G401.6 (cell line): ENCODE data around the gene ALAD.
A peak's percentile ranks its signal among the peaks of the same experiment; 100 is the strongest.
"Not testable (repeated sequence)": the region's sequence is repeated elsewhere in the genome, so short reads cannot be mapped to it uniquely, and the experiment has no call there.

Experiments used
- FAIRE-seq: peaks from 2 replicates; lab custom pipeline; 2012; peaks lifted over from hg19 to GRCh38; lab: Jason Lieb, UNC

ALAD gene

DNA sequence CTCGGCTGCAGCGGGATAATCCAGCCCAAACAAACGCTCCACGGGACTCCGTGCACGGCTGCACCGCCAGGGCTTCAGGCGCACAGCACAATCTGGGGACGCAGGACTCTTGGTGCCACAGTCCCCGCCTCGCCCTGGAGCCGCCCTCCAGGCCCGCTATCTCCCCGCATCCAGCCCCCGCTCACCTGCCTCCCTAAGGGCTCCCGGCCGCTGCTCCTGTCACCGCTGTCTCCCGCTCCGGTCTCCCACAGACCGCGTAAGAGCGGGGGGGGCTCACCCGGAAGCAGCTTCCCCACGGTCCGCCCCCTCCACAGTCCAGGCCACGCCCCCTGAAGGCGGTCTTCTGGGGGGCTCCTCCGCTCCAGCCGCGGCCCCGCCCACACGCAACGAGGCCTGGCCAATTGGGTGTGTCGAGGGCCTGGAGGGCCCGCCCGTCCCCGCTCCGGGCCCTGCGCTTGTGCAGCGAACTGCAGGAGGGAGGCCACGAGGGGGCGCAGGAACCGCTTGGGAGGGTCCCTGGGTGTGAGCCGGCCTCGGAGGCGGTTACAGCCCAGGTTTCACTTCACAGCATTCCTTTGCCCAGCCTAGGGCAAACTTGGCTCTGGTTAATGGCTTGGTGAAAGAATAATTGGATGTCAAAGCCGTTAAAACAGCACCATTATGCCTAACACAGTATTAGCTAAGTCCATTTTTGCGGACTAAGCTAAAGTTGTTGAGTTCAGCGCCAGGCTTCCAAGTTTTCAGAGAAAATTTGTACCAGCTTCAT, at the start of gene ALAD:
Gene ALAD, minus strand, starts transcription at position 258 of the 766 bp plus-strand sequence. CDS start 7,725 bp downstream, outside the sequence.
- FAIRE-seq, result peak; percentile 97

DNA sequence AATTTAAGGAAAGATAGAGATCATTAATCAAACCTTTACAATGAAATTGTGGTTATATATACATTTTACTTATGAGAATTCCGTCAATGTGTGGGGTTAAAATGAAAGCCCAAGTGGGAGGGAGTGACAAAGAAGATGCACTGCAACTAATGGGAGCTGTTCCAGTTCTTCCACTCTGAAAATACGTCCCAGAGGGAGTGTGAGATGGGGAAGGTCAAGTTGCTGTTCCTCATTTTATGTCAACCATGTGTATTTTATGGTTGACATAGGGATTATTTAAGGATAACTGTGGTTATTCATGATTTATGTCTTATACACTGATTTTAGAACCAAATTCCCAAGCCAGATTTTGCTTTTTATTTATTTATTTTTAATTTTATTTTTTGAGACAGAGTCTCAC, 48.3 kb upstream of the ALAD start:
- FAIRE-seq, result no peak

DNA sequence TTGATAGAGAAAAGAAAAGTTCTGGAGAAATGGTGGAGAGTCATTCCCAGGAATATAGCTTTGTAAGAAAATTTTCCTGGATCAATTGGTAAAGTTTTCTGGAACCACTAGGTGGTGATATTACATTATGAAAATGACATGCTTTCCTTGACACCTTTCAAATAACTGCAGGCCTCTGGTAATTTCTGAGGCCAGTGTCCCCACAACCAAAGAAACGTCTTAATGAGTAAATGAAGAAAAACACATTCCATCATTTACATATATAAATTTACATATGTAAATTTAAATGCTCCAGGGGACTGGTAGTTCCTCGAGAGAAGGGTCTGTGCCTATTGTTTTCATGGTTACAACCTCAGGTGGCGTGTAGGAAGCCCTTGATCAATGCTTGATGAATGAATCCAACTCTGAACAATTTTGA, 45.2 kb upstream of the ALAD start:
- FAIRE-seq, result peak; percentile 96

DNA sequence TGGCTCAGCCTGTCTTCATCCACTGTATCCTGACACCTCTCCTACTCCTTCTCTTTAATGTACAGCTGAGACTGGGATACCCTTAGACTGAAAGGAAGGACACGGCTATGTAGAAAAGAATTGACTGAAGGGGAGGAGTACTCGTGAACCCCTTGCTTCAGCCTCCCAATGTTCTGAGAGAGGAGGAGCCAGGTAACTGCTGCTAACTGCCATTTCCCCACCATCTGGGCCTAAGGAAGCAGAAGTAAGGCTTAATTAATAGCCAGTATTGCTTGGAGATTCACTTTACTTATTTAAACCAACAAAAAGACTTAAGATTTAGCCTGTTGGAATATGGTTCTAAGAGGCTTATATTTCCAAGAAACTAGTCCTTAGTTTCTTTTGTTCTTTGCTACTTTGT, 43.7 kb upstream of the ALAD start:
- FAIRE-seq, result no peak

DNA sequence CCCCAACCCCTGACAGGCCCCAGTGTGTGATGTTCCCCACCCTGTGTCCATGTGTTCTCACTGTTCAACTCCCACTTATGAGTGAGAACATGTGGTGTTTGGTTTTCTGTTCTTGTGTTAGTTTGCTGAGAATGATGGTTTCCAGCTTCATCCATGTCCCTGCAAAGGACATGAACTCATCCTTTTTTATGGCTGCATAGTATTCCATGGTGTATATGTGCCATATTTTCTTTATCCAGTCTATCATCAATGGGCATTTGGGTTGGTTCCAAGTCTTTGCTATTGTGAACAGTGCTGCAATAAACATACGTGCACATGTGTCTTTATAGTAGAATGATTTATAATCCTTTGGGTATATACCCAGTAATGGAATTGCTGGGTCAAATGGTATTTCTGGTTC, 36.6 kb upstream of the ALAD start:
- not testable (repeated sequence) for FAIRE-seq

DNA sequence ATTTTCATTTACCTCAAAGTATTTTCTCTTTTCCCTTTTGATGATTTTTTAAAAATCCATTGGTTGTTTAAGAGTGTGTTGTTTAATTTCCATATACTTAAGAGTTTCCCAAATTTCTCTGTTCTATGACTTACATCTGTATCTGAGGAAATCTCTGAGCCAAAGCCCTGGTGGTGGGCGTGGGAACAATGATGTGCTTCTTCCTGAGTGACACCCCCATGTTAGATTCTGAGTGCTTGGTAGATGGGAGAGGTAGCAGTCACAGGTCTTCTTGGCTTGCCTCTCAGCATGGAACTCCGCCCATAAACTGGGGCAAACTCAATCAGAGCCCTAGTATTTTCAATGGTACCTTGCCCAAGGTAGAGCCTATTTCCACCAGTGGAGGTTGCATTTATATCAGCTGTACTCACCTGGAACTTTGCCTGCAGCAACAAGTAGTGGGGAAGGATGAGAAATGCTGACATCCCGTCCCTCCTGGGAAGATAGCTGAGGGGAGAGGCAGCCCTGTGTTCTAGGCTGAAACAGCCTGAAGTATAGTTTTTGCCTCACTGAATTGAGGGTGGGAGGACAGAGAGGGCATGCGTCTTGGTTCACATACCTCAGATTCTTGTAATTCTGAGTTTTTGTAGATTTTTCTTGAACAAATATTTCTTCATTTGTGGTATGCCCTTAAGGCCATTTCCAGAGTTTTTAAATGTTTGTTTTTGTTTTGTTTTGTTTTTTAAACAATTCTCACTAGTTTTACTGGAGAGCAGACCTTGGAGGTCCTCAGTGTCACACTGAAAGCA, 35.8 kb upstream of the ALAD start:
- no peak for FAIRE-seq

DNA sequence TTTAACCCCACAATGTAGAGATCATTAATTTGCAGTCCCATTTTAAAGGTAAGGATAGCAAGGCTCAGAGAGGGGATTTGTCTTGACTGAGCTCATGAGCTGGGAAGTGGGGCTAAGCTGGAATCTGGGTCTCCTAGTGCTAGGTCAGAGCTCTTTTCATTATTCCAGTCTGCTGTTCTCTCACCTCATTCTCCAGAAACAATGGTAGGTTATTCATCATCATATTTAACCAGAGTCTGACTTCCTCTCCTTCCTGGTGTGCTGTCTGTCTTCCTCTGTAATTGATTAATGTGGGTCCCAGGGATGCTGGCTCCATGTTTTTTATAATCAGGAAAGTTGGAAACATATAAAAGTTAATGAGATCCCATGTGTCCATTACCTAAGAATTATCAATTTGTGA, 30.1 kb upstream of the ALAD start:
- FAIRE-seq, result no peak

DNA sequence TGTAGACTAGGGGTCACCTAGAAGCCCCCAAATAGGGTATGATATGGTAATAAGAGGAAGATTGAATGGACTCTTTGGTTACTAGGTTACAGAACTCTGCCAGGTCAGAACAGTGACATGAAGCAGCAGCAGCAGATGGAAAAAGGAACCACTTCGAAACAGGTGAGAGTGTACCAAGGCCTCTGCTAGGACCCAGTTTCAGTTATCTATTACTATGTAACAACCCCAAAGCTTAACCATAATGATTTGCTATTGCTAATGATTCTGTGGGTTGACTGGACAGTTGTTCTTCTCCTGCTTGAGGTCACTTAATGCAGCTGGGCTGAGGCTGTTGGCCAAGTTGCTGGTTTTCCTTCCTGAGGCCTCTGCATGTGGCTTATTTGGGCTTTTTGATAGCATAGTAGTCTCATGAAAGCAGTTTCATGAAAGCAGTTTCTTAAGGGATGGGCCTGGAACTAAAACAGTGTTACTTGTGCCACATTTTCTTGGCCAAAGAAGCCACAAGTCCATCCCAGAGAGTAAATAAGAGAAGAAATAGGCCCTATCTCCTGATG, 27.1 kb upstream of the ALAD start:
- no peak for FAIRE-seq

DNA sequence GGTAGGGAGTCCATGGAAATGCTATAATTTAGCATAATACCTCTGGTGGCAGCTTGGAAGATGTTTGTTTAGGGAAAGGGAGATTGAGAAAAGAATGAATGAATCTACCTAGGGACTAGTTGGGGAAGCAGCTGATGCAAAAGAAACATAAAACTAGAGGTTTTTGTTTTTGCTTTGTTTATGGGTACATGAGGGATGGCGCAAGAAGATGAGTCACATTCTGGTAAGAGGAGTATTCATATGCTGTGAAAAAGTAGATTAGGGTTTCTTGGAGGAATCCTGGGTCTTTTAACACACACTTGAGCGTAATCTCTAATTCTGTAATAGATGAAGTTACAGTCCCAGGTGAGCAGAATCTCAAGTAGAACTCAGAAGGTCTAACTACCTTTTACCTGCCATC, 26.5 kb upstream of the ALAD start:
- FAIRE-seq, result no peak

DNA sequence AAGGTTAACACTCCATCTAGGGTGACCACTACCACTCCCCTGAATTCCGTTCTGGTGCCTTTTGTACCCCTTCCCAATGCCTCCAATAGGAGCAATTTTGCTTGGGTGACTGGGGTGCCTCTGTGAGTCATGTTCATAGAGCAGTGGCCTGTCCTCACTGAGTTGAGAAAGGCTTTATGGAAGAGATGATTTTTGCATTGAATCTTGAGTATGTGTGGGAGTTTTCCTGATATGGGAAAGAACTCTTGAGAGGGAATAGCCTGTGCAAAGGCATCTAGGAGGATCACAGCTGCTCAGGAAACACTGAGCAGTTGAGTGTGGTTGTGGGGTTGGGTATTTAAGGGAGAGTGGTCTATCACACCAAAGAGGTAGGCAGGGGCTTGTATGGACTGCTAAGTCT, 25.6 kb upstream of the ALAD start:
- no peak for FAIRE-seq

DNA sequence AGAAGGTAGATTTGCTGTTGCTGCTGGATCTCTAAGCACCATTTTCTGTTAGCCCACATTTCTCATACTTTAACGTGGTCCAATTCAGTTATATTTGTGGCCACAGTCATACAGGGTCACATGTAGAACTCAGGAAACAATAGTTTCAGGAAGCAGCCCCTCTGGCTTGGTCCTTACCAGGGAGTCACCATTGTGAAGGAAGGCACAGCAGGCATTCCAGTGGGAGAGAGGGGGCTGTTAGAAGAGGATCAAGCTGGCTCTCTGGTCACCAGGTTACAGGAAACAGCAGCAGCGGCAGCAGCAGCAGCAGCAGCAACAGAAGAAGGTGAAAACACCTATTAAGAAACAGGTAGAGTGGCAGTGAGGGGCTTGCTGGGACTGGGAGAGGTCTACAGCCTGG, 24.0 kb upstream of the ALAD start:
- no peak for FAIRE-seq

DNA sequence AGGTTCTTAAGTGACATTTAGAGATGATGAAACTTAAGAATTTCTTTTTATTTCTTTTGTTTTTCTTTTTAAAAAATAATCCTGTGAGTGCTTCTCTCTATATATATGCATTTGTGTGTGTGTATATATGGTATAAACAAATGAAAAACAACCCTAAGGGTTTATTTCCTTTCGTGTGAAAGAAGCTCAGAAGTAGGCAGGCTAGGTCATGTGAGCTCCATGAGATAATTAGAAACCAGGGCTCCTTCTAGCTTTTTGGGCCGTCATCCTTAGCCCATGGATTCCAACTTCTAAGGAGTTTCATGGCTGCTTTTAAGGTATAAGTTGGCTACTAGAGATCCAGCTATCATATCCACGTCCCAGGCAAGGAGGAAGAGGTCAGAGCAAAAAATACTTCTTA, 20.6 kb upstream of the ALAD start:
- no peak for FAIRE-seq

DNA sequence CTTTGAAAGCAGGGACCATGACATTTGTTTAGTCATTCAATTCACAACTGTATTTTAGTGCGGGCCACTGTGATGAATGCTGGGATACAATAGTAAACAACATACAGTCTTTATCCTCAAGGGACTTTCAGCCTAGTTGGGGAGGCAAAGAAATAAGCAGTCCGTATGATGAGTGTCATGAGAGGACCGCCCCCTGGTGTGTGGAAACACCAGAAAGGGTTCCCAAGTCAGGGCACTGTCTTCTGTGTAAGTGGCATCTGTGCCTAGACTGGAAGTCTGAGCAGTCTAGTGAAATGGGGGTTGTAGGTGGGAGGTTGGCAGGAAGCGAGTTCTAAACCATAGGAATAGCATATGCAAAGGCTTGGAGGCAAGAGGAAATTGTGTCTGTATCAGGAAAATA, 16.3 kb upstream of the ALAD start:
- FAIRE-seq, result no peak

DNA sequence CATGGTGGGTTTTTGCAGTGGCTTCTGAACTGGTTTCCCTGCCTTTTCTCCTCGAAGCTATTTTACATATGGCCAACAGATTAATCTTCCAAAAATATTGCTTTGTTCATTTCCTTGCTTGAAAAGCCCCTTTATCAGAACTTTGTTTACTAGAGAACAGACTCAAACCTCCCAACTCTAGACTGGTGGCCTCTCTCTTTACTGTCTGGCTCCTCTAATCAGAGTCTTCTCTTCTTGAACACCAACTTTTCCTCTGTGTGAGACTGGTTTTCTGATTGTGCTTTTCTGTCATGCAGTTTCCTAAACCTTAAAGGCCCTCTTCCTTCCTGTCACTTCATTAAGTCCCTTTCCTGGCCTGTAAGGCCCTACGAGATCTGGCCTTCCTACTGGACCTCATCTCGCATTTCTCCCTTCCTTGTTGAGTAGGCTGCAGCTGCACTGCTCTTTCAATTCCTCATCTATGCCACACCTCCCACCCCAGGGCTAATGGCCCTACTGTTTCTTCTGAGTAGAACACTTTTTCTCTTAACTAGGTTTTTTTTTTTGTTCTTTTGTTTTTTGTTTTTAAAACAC, 15.2 kb upstream of the ALAD start:
- no peak for FAIRE-seq

DNA sequence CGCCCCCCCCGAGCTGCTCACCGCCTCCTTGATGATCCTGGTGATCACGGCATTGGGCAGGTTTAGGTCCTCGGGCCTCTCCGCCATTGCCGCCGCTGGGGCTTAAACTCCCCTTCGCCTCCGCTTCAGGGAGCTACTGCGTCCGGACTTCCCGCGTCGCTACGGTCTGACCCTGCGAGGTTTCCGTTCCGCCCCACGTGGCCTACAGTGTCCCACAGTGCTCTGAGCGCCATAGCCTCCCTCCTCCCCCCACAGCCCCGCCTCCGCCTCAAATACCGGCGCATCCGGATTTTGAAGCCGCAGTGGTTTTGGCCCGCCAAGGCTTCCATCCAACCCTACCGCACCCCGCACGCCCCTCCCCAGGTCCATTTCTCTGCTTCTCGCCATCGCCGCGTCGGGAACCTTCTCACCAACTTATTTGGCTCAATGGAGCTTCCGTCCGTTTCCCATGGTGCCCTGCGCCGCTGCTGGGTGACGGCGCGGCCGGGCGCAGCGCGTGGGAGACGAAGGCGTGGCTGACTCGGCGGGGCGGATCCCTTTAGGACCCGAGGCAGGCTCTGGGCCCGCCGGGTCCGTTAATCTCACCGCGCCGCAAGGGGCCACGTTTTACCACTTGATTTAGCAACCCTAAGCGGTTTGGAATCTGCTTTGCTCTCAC, 9.3 kb upstream of the ALAD start, which contains the start of the genes C9orf43 and POLE3:
Gene C9orf43, plus strand, starts transcription at position 541 of the 658 bp plus-strand sequence. CDS start 2,747 bp downstream, outside the sequence.
Gene POLE3, minus strand, starts transcription at position 469 of the 658 bp plus-strand sequence. Its CDS starts 382 bp downstream, at position 87.
- FAIRE-seq, result peak; percentile 91

DNA sequence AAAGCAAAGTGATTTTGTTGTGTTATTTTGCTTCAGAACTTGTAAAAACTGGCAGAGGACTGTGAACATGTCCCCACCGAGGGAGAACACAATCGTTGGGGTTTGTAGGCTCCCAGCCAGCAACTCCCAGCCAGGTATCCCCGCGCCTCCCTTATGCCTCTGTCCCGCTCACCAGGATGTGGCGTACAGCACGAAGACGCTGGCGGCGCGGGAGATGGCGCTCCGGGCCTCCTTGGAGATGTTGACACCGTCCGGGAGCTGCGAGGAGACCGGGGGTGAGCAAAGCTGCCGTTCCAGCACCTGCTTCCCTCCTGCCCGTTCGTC, 8.8 kb upstream of the ALAD start:
- FAIRE-seq, result no peak

DNA sequence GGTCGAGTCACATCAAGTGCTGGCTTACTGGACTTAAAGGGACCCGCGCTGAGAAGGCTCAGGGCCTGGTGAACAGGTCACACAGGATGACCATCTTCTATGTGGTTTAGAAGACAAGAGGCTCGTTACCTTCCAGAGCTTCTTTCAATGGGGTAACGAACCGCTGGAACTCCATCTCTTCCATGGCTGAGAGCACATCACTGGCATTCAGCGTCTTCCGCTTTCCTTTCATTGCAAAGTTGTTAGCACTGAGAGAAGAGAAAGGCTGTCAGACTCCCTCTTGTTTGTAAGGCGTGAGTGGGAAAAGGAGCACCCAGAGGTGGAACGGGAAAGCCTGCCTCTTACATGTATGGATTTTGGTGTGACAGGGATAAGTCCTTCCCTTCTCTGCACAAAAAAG, 8.4 kb upstream of the ALAD start:
- FAIRE-seq, result no peak

DNA sequence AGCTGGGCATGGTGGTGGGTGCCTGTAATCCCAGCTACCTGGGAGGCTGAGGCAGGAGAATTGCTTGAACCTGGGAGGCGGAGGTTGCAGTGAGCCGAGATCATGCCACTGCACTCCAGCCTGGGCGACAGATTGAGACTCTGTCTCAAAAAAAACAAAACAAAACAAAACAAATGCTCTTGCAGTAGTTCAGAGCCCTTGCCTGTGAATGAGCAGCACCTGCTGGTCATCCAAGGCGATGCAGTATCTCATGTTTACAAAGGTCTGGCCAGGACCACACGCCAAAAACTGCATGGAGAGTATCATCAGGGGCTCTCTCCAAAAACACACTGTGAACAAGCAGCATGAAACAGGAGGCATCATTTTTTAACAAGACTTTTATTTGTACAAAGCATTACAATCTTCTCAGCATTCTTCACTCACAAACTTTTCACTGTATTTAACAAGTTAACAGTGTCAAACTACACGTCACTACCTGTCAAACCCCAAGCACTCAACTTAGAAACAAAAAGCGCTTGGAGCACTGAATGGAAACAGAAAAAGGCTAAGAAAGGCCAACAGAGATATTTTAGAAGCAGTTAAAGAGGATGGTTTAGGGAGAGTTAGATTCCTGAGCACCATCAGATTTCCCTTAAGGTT, 5.9 kb upstream of the ALAD start:
- FAIRE-seq, result peak; percentile 52

DNA sequence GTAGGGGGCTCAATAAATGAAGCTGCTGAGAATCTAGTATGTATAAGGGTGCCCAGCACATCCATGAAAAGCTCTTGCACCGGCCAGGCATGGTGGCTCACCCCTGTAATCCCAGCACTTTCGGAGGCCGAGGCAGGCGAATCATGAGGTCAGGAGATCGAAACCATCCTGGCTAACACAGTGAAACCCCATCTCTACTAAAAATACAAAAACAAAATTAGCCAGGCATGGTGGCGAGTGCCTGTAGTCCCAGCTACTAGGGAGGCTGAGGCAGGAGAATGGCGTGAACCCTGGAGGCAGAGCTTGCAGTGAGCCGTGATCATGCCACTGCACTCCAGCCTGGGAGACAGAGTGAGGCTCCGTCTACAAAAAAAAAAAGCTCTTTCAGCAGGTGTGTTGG, 5.3 kb upstream of the ALAD start:
- not testable (repeated sequence) for FAIRE-seq

DNA sequence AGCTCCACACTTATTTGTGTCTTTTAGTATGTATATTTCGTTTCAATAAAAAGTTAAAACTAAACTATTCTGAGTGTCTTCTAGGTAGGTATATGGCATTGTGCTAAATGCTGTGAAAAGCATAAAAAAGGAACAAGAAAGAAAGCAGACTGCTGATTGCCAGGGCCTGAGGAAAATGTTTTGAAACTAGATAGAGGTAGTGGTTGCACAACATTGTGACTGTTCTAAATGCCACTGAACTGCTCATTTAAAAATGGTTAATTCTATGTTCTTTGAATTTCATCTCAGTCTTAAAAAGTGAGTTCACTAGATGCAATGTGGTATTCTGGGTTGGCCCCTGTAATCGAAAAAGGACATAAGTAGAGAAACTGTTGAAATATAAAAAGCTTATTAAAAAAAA, 2.6 kb upstream of the ALAD start:
- FAIRE-seq, result no peak

DNA sequence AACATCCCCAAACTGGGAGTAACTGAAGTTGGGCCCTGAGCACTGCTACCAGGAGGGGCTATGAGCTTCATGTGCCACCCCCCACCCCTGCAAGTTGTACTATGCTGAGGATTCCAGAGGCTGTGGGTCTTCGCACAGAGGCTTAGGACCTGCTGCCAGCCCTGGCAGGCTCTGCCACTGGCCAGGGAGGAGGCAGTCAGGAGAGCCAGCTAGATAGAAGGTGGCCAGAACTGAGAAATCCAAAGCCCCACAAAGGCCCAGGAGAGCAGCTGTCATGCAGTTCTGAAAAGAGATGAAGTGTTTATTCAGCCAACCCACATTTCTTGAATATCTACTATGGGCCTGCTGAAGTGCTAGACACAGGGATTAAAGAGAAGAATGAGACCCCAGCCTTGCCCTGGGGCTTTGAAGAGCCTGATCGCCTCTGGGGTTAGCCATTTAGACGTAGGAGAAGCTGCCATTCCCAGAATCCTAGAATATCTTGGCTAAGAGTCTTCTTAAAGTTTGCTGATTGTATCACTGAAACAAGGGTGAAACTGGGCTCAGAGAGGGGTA, 1.4 kb downstream of the ALAD start:
- no peak for FAIRE-seq

DNA sequence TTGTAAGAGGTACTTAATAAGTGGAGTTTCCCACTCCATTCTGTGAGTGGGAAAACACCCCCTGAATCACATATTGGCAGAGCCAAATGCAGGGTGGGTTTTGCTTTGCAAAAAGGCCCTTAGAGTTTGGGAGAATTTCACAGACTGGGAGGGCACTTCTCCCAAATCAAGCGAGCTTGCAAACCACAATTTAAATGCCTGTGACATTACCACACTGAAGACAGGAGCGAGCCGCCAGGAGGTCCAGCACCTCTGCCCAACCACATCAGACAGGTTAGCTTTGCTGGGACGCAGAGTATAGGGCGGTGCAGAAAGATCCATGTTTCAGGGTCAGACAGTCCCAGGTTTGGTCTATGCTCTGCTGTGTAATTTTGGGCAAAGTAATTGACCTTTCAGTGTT, 2.3 kb downstream of the ALAD start:
- FAIRE-seq, result no peak
